ENCODE data around the gene RGS1.
A peak's percentile ranks its signal among the peaks of the same experiment; 100 is the strongest.

RGS1 gene, protein sequence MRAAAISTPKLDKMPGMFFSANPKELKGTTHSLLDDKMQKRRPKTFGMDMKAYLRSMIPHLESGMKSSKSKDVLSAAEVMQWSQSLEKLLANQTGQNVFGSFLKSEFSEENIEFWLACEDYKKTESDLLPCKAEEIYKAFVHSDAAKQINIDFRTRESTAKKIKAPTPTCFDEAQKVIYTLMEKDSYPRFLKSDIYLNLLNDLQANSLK

DNA sequence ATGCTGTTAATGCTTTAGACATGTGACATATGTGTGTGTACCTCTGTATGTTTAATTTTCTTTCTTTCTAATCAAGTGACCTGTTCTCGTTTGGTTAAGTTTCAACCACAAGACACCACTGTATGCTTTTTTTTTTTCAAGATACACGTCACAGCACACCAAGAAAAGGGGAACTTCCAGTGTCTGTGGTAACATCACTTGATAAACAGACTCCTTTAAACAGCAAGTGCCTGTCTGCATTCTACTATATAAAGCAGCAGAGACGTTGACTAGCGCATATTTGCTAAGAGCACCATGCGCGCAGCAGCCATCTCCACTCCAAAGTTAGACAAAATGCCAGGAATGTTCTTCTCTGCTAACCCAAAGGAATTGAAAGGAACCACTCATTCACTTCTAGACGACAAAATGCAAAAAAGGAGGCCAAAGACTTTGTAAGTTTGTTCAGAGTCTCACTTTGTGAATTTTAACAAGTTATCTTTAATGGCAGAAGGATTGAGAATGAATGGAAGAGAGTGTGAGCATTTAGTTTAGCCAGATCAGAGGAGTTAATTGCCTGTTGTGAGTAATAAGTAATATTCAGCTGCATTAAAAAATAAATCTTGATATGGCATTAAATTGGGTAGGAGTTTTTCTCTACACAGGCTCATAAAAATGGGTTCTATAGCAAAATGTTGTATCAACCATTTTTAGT lies at the start of gene RGS1:
Gene RGS1 (plus strand): TSS at position 275 of the 691 bp plus-strand sequence. CDS start 20 bp downstream, at position 295.
- DNase-seq = peak in 9 of 58 donors; percentile 2 to 52 (median 7)

DNA sequence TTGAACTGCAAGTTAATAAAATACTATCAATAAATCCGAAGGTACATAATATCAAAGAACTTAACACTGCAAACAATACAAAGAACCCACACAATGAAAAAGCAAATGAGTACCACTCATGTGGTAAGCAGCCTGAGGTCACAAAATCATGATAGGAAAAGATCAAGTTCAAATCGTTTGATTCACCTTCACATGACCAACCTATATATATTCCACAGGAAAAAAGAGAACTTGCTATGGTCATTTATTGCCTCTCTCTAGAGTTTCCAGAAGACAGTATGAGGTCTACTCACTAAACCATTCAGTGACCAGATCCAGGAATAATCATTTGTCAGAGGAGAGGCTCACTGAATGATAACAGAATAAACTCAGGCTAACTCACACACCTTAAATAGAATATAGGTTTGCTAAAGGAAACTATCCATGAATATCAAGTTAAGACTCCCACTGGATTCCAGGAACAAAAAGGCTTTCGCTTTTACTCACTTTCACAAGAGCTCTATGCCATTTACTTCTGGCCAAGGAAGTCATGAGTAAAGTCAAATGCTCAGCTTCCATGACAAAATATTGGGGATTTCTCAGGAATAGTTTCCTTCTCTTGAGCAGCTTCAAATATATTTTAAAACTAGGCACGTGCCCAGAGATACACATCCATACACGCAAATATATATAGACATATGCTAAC lies 48.3 kb upstream of the RGS1 start:
- DNase-seq = no peak

DNA sequence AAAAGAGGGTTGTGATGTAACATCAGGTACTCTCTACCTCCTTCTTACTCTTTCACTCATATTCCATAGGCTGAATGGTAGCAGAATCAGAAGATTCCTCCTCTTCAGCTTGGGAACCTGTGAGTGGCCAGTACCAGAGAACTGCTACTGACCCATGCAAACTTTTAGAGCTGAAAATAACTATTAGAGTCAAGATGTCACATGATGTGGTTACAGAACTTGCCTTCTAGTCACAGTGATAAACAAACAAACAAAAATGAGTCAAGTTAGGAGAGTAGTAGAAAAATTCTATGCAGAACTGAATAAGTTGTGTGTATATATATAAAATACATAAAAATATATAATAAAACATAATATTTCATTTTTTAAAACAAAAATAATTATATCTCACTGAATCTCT lies 47.6 kb upstream of the RGS1 start:
- no peak for DNase-seq

DNA sequence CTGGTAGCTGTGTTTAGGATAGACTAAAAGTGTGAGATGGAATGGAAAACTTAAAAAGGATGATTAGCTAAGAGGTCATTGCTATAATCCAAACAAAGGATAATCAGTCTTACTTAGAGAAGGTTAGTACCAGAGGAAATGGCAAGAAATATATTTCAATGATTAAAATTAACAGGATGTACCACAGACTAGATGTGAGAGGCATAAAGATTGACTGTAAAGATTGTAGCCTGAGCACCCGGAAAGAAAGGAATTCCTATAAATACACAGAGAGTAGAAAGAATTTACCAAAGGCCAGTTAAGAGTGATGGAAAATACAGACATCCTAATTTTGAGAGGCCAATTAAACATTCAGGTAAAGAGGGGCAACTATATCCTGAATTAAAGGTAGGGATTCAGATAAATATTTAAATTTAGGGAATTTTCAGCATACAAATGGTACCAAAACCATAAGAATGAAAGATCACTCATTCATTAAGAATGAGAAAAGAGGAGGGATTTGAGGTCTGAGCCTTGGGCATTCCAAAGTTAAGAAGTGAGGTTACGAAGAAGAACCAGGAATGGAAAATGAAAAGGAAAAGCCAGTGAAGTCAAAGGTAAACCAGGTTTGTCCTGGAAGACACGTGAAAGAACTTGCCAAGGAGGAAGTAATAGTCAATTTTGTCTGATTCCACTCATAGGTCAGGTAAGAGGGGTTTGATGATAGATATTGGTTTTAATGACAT lies 46.4 kb upstream of the RGS1 start:
- no peak for DNase-seq

DNA sequence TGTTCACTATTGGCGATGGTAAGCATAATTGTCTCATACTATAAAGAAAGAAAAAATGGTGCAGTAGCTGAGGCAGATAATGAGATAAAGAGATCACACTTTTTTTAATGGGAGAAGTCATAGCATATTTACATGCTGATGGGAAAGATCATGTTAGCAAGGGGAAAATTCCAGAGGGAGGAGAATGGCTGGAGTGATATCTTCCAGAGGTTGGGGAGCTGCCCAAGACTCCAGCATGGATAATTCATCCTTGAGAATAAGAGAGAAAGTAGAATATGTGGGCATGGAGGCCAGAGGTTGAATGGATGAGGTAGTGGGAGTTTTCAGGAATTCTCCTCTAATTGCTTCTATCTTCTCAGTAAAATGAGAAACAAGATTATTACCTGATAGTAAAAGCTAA lies 45.8 kb upstream of the RGS1 start:
- DNase-seq = no peak

DNA sequence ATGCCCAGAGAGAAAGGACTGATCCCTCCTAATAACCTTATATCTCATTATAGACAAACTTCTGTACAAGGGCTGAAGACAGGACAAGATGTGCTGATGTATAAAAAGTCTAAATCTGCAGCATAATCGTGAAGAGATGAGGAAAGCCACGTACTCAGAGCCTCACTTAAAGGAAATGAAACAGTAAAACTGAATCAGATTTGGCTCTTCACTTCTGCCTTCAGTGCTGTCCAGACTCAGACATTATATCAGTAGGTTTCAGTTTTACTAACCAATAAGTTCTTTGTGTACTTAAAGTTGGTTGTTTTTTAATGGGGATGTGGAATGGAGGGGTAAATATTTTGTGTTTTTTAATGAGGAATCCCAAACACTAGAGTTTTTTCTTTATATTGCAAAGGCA lies 45.3 kb upstream of the RGS1 start:
- DNase-seq = peak in 1 of 58 donors; percentile 17

DNA sequence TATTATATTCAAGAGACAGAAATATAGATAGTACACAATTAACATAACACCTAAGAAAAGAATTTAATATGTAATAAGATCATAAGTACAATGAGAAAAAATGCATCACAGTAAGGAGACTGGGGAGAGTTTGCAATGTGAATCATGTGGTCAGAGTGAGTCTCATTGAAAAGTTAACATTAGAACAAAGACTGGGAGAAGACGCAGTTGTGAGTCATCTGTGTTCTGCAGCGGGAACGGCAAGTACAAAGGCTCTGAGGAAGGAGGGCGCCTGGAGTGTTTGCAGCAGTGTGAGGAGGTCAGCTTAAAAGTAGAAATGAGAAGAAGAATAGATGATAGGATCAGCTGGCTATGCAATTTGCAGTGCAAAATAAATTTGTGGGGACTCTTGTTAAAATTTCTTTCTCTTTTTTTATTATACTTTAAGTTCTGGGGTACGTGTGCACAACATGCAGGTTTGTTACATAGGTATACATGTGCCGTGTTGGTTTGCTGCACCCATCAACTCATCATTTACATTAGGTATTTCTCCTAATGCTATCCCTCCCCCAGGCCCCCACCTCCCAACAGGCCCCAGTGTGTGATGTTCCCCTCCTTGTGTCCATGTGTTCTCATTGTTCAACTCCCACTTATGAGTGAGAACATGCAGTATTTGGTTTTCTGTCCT lies 44.4 kb upstream of the RGS1 start:
- peak in 11 of 58 donors; percentile 1 to 33 (median 8) for DNase-seq

DNA sequence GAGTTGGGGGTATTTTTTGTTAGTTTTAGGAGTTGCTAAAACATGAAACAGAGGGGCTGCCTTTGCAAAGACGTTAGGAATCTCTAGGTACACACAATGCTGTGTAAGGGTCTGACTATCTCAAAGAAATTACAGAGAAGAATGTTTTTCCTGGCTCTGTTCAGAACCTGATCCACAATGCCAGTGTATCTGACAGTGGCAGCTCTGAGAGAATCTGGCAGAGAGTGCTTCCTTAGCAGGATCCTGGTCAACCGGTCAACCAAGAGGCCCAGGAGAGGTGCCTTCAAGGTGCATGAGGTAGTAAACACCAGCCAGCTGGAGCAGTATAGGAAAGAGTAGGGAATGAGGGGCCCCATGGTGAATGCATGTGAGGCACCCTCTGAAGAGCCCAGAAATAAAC lies 40.9 kb upstream of the RGS1 start:
- no peak for DNase-seq

DNA sequence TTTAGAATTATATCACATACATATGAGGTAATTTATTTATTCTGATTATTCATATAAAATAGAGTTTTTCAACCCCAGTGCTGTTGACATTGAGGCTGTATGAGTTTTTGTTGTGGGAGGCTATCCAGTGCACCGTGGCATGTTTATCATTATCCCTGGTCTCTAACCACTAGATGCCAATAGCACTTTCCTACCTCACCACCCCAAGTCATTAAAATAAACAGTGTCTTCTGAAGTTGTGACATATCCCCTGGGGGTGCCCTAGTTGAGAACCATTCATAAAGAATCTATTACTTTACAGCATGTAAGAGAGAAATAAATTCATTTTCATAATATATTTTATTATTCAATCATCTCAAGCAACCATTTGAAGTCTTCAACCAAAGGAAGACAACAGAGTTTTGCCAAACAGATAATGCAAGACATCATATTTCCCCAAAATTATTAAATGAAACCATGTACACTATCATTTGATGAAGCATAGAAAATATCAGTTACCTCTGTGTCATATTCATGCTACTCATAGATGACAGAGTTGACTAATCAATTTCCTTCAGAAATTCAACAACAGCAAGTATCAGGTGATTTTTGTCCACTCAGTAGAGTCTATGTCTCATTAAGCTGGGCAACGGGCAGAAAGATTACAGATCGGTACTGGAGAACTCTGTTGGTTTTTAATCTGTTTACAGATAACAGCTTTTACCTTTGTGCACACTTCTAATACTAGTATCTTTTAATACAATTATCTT lies 39.5 kb upstream of the RGS1 start:
- DNase-seq = no peak

DNA sequence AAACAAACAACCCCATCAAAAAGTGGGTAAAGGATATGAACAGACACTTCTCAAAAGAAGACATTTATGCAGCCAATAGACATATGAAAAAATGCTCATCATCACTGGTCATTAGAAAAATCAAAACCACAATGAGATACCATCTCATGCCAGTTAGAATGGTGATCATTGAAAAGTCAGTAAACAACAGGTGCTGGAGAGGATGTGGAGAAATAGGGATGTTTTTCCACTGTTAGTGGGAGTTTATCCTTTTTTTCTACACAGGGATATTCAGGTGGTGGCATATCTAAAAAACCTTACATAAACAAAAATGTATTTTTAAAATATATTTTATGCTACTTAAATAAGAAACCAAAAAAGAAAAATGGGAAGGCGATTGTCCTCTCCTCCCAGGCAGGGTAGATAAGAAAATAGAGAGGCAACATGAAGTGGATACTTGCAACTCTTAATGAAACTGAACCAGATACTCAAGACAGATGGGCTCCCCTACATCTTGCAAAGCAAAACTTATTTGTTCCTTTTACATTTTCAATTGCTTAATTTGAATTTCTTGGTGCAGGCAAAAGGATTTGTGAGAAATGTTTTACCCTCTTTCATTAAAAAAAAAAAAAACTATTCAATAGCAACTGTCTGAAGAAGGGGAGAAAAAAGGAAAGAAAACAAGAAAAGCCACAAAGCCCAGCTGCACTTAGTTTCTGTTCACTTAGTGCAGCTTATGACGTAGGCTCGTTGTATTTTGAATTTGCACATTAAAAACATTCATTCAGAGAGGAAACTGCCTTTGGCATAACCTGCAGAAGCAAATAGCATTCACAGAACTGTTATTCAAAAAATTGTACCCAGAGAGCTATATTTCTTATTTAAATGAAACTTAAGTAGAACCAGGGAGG lies 36.9 kb upstream of the RGS1 start:
- DNase-seq = no peak

DNA sequence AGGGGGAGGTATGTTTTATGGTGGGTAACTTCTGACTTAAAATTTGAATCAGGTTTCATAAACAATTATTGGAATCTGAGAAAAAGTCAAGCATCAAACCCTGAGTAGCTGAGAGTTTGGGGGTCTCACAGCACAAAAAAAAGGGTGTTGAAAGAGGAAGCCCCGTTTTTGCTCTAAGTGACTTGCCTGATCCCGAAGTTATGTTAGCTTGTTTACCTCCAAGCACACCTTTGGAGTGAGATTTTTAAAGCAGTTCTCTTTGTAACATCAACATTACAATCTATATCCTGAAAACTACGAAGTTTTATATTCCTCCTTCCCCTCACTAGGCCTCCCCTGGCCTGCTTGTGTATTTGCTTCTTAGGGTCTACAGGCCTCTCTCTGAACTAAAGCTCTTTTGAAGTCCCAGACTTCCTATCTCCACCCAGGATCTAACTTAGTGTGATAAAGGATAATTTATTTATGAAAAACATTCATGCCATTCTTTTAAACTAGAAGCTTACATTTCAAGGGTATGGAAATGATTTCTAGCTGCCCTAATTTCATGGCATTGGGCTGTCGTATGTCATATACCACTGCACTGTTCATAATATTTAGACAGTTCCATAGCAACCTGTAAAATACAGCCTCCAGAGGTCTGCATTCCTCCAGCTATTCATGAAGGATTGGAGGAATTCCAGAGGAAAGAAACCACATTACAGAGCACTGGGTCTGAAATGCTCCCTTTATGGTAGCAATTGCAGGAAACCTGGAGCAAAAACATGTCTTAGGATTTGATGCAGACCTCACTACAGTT lies 36.1 kb upstream of the RGS1 start:
- DNase-seq = no peak

DNA sequence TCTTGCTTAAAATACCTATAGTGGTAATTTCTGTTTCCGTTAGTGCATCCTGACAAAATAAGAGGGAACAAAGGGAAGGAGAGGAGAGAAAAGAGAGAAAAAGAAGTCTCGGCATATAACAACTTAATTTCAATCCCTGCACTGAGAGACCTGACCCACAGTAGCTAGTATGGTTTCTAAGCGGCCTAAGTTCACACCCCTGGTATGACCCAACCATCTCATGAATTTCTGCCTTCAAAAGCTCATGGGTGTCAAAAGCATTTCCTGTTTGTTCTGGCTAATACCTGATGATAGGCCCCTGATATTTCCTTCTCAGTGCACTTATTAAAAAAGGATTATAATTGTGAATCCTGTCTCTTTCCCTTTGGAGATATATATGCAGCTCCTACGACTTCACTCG lies 32.1 kb upstream of the RGS1 start:
- no peak for DNase-seq

DNA sequence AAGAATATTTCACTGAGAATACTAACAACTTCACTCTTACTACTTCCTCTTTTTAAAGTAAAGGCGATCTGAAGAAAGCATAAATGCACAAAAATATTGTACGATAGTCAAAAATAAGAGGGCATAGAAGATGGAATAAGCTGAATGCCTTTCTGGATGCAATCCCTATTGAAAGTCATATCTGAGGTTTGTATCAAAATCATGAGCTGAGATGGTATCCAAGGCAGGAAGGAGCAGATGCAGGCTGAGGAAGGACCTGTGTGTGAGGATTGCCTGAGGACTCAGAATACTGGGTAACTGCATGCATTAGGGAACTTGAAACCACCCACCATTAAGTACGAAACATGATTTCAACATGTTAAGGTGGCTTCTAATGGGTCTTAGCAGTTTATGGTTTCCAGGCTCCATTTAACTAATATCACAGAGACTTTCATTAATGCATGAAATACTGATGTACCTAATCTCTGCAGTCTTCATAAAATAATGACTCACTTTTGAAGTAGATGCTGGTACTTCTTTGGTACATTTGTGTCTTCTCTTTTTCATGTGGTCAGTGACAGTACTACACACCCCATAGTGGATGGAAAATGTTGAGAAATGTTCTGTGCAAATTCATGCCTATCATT lies 29.6 kb upstream of the RGS1 start:
- no peak for DNase-seq

DNA sequence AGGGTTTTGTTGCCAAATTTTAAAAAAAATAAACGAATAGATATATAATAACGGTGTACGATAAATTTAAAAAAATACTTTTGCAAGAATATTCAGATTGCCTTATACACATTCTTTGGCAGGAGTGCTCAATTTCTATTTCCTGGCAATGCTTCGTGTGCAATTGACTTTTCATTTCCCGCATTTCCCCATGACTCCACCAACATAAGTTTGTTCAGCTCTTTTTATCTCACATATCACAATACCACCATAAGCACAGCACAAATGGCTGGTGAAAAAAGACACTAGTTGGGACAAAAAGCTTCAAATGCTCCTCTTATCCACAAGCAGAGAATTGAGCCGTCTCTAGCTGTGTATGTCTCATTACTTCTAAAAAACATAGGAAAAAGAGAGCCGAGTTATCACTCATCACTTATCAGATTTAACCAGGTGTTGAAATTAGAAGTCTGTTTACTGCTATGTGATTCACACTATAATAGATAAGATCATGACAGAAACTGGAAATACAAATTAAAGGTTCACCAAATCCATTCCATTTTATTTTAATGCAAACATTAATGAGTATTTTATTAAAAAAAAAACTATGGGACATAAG lies 28.9 kb upstream of the RGS1 start:
- DNase-seq = no peak

DNA sequence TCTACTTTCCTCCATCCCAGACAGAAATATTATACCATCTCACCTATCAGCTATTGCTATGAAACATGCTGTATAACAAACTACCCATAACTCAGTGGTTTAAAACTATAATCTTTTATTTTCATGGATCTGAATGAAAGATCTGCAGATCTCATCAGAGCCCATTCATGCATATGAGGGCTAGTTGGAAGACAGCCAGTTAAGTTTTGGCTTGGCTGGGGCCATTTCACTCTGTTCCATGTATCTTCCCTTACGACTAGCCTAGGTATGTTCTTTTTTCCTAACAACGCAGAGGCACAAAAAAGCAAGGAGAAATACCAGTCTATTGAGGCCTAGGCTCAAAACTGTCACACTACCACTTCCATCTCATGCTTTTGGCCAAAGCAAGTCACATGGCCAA lies 28.1 kb upstream of the RGS1 start:
- no peak for DNase-seq

DNA sequence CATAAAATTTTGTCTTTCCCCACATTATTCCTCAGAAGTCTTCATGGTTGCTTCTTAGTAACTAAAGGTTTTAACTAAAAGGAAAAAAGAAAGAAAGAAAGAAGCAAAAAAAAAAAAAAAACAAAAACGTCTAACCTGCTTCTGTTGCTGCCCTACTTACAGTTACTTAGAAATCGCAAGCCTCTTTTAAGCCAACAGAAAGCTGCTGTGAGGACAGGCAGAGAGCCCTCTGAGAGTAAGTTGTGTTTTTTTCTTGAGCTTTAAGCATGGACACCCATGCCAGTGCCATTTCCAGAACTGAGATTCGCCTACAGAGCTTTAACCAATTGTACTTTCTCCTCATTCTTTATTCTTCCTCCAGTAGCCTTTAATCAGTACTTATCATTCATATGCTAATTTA lies 25.6 kb upstream of the RGS1 start:
- DNase-seq = no peak

DNA sequence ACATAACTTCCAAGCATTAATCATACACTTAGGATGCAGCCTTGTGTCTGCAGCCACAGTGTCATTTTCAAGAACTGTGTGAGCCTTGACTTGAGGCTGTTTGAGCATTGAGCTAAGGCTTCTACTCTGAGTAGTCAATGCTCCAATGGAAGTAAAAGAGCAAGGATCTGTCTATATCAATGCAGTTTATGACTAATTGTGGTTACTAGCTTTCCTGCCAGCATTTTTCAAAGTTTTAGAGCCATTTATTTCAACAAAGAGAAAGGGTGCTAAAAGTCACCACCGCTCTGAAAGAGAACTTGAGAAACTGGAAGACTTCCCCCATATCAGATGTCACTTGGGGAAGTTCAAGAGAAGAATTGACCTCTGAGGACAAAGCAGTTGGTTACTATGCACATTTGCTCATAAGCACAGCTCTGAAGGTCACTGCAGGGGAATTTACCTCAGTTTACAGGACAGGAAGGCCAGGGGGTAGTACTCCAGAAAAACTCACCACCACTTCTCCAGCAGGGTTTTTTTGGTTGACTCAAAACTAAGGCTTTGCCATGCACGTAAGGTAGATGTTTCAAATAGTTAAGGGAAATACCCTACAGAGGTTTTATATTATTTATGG lies 24.5 kb upstream of the RGS1 start:
- DNase-seq = no peak
